GM19328 (cell line): ENCODE measurements around the gene GRID1.

ENCODE experiments used
- ATAC-seq: cut with Tn5 transposase; IDR thresholded peaks from one replicate; pipeline ENCODE4 v1.9.1; 2021; ENCODE audit warnings: mild to moderate bottlenecking, moderate library complexity; ENCODE audit not compliant: unreplicated experiment

The GRID1 gene

DNA sequence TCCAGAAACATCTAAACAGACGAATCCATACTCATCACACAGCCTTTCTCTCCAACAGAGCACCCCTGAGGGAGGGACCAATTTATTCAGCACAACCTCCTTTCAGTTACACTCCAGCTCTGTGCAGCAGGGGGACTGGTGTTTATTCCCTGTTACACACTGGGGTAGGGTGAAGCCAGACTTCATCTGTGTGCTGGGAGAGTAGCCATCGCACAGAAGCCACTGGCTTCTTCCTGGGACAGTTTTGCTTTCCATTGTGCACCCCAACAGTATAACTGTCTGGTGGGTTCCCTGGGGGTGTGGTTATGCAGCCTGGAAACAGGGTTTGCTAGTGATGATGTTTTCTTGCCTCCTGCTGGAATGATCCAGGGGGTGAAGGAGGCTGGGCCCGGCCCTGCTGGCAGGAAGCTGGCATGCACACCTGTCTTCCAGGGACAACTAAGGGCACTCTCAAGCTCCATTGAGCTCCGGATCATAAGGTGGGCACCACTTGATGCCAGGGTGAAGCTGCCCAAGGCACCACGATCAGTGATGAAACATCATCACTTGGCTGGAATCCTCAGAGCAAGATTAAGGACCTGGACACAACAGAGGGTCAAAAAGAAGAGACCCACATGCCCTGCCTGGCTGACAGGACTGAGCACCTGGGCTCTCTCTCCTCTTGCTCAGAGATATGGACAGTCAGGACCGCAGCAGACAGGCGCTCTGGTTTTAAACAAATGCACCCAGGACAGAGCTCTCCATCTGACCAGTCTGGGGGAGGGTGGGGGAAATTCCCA is 293.2 kb downstream of the GRID1 start:
- no peak for ATAC-seq

DNA sequence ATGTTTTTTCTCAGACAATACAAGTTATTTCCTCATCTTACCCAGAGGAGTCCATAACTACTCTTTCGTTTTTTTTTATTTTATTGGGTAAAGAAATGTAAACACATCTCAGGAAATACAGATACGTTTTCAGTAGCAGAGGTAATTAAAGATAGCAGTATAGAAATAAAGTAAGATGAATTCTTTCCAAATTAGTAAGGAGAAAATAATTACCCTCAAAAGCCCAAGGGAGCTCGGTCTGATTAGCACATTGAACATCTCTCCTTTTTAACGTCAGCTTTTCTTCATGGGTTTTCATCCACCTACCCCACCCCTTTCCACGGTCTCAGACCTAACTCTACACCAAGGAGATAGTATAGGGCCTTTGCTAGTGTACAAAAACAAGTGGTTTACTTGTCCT is 294.2 kb downstream of the GRID1 start:
- no peak for ATAC-seq

DNA sequence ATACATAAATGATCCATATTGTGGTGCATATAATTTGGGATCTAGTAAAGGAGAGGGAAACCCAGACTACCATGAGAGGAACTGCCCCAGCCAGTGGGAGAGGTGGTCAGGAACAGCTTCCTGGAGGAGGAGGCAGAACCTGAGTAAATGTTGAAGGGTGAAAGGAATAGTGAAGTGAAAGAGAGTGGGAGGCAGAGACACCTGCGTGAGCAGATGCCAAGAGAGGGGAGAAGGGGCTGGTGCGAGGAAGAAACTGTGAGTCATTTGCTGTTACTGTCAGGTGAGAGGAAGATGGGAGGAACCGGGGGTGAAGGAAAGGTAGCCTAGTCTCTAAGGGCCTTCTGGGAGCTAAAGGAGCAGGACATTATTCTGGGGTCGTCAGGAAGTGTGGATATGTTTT is 294.8 kb downstream of the GRID1 start:
- no peak for ATAC-seq

DNA sequence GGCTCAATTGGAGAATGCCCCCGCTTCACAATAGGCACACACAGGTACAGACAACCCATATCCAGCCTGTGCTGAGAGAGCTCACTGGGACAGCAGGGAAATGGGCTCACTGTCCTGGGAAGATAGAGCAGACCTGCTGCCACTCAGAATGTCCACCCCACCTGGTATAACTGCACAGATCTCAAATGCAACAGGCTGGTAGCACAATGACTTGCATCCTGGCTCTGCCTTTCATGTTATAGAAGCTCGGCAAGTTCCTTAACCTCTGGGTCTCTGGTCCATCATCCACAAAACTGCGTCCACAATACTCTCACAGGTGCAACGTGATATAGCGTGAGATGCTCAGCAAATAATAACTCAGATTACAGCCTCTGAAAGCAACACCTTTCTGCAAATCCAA is 295.4 kb downstream of the GRID1 start:
- ATAC-seq: no peak

GRCh38 chr10:86070278-86070677 is 296.3 kb downstream of the GRID1 start:
- ATAC-seq: no peak

GRCh38 chr10:86068231-86069054 is 298.2 kb downstream of the GRID1 start:
- no peak for ATAC-seq

- no peak for ATAC-seq
These were observed 299.1 kb downstream of the GRID1 start for GRCh38 chr10:86067436-86068050.

DNA sequence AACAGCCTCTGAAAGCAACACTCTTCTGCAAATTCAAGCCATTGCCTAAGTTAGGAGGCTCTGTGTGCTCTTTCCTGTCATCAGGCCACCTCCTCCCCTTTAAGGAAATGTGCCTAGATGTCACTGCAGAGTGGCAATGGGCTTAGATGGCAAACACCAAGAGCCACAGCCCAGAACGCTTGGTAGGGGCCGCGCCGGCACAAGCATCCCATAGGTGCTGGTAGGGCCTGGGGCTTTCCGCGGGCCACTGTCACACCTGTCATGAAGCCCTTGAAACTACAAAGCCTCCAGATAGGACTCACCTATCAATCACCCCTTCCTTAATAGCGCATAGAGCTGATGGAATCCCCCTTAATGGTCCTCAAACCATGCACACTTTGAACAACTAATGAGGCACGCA is 299.9 kb downstream of the GRID1 start:
- no peak for ATAC-seq

GRCh38 chr10:86065711-86066251 is 300.8 kb downstream of the GRID1 start:
- no peak for ATAC-seq

DNA sequence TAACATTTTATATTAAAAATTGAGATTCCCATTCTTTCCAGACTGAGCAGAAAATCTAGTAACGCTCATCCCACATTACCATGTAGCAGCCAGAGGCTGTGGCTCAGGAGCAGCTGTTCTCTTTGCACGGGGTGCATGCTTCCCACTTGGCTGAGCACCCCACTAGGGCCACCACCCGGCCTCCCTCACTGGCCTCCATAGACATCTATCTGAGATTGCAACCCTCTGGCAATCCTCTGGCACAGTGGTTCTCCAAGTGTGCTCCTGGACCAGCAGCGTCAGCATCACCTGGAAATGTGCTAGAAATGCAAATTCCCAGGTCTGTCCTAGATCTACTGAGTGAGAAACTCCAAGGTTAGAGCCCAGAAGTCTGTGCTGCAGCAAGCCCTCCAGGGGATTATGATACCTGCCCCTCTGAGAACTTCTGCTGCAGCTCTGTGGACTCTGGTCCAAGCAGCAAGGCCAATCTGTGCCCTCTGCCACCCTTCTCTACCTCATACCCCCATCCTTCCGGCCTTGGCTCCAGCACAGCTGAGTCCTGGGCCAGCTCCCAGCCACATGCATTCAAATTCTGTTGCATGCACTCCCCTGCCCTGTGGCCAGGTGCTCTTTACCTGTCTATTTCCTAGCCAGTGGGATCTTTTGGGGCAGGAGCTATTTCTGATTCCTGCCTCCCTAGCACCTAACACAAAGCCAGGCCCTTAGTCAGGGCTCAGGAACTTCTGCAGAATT is 301.5 kb downstream of the GRID1 start:
- ATAC-seq: no peak

DNA sequence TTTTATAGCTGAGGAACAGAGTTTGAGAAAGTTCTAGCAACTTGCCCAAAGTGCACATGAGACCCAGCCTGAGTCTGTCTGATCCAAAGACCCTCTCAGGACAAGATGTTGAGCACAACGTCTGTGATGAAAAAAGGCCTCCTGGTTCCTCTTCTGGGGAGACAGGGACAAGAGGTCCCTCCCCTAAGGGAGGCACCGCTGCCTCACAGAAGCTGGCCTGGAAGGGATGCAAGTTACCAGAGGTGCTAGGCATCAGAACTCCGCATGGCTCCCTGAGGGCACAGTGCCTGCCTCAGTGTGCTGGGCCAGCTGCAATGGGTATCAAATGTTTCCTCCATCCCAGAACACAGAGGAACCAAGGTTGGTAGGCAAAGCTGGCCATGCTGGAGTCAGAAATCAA is 302.4 kb downstream of the GRID1 start:
- ATAC-seq: no peak

DNA sequence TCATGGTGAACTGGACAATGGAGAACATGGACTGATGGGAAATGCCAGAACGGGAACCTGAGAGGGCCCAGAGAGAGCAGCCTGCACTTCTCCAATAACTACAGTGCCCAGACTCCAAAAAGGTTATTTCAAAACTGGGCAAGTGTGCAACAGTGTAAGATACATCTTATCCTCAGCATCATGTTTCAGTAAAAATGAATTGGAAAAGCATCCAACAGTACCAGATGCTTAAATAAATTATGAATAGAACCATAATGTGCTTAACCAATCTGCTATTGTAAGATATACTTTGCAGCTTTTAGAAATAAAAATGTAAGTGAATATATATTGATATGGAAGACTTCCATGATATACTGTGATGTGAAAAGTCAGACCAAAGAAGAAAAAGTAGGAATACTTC is 303.3 kb downstream of the GRID1 start:
- ATAC-seq: no peak

- no peak for ATAC-seq
These were observed 303.9 kb downstream of the GRID1 start for GRCh38 chr10:86062647-86063145.

DNA sequence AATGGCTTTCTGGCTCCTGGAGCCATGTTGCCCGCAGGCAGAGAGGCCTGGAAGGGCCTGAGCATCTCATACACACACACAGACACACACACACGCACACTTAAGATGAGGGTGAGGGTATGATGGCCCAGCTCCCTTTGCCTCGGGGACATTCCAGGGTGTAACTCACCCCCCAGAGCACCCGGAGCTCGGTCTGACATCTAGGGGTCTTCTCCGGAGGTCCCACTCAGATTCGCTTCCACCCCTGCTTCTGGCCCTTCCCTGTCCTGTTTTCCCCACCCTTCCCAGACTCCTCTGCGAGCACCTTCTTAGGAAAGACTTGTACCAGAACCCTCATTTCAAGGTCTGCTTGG is 304.4 kb downstream of the GRID1 start:
- no peak for ATAC-seq

GRCh38 chr10:86061278-86062197 is 305.1 kb downstream of the GRID1 start:
- no peak for ATAC-seq

DNA sequence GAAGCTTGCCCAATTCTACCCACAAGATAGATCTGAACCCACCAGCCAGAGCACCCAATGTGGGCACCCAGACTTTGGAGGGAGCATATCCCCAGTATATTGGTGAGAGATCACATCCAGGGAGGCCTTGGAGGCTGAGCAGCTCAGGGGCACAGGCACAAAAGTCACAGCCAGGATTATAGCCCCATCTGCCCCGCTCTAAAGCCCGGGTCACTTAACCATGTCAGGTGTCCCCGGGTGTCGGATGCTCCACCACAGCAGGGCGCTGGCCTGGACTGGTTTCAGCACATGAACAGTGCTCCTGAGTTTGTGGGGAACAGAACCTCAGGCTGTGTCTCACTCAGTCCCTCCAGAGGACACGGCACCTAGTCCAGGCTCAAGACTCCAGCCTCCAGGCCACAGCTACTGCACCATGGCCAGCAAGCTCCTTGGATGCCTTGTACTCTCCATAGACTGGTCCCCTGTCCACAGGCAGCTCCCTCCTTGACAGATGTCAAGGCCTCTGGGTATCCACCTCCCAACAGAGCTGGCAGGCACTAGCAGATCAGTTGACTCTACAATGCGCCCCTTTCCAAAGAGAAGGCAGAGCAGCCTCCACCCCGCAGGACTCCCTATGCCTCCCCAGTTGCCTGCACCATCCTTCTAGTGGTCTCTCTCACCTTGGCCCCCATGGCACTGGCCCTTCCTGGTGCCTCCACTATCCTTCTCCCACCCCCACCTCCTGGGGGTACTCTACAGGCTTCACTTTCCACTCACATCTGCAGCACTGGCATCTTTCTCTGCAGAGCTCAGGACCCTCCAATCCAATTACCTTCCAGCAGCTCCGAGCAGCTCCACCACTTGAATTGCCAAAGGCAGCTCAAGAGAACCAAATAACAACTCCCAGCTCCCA is 306.0 kb downstream of the GRID1 start:
- no peak for ATAC-seq

GRCh38 chr10:86059892-86060291 is 306.7 kb downstream of the GRID1 start:
- no peak for ATAC-seq

- no peak for ATAC-seq
These were observed 307.6 kb downstream of the GRID1 start for GRCh38 chr10:86058964-86059363.

GRCh38 chr10:86057708-86058107 is 308.9 kb downstream of the GRID1 start:
- ATAC-seq: no peak
